ENCODE results near the gene TRAPPC13.
A peak's percentile ranks its signal among the peaks of the same experiment; 100 is the strongest.
"Not testable (repeated sequence)": the region's sequence is repeated elsewhere in the genome, so short reads cannot be mapped to it uniquely, and the experiment has no call there.

TRAPPC13 gene, protein sequence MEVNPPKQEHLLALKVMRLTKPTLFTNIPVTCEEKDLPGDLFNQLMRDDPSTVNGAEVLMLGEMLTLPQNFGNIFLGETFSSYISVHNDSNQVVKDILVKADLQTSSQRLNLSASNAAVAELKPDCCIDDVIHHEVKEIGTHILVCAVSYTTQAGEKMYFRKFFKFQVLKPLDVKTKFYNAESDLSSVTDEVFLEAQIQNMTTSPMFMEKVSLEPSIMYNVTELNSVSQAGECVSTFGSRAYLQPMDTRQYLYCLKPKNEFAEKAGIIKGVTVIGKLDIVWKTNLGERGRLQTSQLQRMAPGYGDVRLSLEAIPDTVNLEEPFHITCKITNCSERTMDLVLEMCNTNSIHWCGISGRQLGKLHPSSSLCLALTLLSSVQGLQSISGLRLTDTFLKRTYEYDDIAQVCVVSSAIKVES

DNA sequence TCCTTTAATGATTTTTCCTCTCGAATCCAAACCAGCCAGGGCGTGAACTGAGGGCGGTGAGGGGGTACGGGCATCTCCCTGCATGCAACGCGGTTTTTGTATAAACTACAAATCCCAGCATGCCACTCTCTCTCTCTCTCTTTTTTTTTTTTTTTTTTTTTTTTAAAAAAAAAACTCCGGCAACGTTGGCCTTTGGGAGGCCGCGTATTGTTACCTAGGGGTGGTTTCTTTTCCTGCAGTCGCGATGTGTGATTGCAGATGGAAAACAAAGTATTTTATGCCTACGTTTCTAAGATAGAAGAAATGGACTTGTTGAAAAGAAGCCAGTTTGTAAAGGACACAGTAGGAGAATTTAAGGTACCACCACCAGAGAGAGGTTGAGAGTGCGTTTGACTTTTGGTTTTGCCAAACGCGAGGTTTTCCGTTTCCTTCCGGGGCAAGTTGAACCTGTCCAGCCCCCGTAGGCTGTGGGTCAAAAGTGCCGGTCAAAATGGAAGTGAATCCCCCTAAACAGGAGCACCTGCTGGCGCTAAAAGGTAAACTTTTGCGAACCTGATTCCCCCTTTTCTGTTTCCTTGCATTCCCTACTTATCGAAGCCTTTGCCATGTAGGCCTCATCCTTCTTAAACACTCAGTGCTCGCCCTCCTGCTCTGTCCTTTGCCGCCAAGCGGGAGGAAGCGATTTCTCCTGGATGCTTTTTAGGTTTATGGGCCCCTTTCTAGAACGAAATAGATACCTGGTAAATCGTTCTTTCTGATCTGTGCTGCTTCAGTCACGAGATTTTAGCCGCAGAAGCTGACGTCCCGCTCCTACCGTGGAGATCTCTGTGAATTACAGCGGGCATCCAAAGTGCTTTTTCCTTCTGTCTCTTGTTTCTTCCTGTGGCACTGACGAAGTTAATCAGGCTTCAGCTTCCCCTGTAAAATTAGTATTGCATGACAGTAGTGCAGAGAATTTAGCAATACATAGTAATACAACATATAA is at the start of gene TRAPPC13, which contains the start of gene SHLD3:
Gene TRAPPC13, plus strand, starts transcription at position 457 of the 985 bp plus-strand sequence. Its CDS starts 34 bp downstream, at position 491.
Gene SHLD3, plus strand, starts transcription at position 457 of the 985 bp plus-strand sequence. CDS start 4,561 bp downstream, outside the sequence.
- DNase-seq (ENCODE audit: low spot score) = peak; percentile 72

DNA sequence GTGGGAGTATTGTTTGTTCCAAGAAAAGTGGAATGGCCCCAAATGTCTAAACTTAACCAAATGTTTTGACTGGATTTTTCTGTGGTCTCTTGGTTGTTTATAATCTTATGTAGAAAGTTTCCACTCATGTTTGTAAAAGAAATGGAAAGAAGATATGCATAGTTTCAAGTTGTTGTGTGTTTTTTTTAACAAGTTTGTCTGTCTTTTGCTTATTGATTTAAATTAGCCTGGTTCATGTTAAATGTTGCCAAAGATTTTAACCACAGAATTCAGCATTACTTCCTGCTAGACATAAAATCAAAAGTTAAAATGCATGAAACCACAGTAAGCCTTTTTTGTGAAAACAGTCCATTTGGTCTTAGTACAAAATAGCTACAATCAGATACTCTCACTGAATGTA is 47.7 kb upstream of the TRAPPC13 start:
- no peak for DNase-seq (ENCODE audit: low spot score)

- DNase-seq (ENCODE audit: low spot score) = no peak
Measured at GRCh38 chr5:65588694-65589093, 36.1 kb upstream of the TRAPPC13 start.

GRCh38 chr5:65601761-65602160 is 23.1 kb upstream of the TRAPPC13 start:
- not testable (repeated sequence) for DNase-seq (ENCODE audit: low spot score)

- DNase-seq (ENCODE audit: low spot score) = no peak
Measured at GRCh38 chr5:65611524-65611923, 13.3 kb upstream of the TRAPPC13 start.

DNA sequence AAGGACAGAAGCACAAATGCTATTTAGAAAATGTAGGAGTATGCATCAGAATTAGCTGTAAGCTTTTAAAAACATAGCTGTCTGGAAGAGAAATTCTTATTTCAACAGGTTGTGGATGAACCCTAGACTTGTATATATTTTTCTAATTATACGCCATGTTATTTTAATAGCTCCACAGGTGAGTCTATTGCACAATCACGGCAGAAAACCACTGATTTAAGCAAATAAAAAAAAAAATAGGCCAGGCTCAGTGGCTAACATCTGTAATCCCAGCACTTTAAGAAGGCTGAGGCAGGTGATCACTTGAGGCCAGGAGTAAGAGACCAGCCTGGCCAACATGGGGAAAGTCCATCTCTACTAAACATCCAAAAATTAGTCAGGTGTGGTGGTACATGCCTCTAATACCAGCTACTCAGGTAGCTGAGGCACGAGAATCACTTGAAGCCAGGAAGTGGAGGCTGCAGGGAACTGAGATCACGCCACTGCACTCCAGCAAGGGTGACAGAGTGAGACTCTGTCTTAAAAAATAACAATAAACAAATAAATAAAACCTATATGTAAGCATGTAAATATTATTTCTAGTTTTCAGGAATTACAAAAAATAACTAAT is 12.4 kb upstream of the TRAPPC13 start:
- DNase-seq (ENCODE audit: low spot score) = no peak

DNA sequence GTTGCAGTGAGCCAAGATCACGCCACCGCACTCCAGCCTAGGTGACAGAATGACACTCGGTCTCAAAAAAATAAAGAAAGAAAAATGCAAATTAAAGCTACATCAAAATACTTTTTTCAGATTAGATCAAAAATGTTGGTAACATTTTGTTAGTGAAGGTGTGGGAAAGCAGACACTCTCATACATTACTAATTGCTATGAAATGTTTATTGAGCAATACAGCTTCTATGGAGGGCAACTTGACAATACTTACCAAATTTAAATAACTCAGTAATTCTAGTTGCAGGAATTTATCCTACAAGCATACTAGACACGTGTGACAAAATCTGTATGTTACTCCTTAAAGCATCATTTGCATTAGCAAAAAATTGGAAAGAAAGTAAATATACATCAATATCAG is 4.8 kb upstream of the TRAPPC13 start:
- DNase-seq (ENCODE audit: low spot score) = no peak

DNA sequence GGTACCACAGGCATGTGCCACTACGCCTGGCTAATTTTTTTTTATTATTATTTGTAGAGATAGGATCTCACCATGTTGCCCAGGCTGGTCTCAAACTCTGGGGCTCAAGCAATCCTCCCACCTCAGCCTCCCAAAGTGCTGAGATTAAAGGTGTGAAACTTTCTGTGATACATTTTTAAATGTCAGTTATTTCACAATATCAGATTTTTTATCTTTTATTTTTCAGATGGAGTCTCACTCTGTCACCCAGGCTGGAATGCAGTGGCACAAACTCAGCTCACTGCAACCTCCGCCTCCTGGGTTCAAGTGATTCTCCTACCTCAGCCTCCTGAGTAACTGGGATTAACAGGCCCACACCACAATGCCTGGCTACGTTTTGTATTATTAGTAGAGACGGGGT is 2.9 kb upstream of the TRAPPC13 start:
- not testable (repeated sequence) for DNase-seq (ENCODE audit: low spot score)

DNA sequence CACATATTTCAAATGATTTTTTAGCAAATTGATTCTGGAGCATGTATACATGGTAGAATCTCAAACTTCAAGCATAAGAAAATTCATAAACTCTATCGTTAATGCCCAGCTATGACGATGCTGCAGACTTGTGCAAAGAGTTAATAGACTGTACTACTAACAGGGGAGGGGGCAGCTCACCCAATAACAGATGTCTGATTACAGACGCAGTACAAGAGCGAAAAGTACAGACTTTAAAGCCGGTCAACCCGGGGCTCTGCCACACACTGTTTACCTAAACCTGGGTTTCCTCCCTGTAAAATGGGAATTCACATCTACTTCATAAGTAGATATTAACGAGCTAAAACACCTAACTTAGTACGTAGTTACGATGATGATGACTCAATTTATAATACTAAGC is 1.3 kb upstream of the TRAPPC13 start:
- DNase-seq (ENCODE audit: low spot score) = no peak

DNA sequence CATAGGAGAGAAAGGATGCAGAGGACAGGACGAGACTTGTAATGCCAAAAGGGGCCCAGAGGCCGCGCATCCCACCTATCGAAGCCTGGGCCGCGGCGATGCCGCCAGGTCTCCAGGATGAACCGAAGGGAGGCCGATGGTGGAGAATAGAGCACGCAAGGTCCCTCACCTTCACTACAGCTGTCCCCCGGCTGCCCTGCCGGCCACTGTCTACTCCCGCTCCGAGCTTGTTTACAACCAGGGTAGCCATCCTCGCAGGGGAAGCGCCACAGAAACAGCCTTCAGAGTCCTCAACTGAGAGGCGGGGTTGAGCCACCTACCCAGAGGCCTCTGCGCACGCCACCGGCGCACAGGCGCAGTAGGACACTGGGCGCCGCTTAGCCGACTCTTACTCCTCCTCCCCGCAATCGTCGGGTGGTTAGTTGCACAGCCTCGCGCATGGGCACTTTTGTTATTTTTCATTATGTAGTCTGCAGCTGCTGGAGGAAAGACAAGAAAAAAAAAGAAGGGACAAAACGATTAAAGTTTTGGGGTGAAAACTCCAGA is 729 bp upstream of the TRAPPC13 start, which contains the start of gene TRIM23:
Gene TRIM23, minus strand, starts transcription at position 309 of the 546 bp plus-strand sequence. Its CDS starts 59 bp downstream, at position 250.
- peak; percentile 87 for DNase-seq (ENCODE audit: low spot score)

DNA sequence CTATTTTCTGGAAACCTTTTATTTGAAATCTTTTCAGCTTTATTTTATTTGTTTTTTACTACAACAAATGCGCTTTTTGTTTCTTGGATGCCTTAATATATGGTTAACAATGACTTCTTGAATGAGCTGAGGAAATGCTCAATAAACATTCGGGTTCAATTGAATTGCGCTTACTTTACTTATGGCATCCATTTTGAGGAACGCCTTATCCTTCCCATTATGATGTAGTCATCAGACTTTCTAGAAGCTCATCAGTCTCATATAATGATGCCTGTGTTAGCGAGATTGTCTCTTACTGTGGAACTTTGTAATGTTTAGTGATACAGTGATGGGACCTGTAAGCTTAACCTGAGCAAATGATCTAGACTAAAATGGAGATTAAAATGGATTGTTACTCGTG is 916 bp downstream of the TRAPPC13 start:
- no peak for DNase-seq (ENCODE audit: low spot score)

- DNase-seq (ENCODE audit: low spot score) = no peak
Measured at GRCh38 chr5:65630981-65631380, 6.2 kb downstream of the TRAPPC13 start.

DNA sequence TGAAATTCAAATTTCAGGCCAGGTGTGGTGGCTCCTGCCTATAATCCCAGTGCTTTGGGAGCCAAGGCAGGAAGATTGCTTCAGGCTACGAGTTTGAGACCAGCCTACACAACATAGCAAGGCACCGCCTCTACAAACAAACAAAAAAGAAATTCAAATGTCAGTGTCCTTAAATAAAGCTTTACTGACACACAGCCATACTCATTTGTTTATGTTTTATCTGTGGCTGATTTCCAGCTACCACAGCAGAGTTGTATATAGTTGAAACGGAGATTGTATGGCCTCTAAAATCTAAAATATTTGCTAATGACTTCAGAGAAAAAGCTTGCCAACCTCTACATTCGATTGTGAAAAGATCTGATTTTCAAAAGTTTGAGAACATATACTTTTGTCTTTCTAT is 15.4 kb downstream of the TRAPPC13 start:
- no peak for DNase-seq (ENCODE audit: low spot score)

DNA sequence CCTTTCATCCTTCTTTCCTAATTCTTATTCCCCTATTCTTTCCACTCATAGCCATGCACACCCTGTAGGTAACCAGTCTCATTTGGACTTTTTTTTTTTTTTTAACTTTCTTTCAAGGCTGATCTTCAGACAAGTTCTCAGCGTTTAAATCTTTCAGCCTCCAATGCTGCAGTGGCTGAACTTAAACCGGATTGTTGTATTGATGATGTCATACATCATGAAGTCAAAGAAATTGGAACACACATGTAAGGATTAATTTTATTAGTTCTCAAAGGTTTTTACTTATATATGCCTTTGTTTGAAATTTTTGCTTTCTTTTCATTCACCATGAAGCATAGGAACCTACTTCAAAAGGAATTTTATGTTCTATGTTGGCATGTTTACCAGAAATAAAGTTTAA is 22.1 kb downstream of the TRAPPC13 start:
- no peak for DNase-seq (ENCODE audit: low spot score)

DNA sequence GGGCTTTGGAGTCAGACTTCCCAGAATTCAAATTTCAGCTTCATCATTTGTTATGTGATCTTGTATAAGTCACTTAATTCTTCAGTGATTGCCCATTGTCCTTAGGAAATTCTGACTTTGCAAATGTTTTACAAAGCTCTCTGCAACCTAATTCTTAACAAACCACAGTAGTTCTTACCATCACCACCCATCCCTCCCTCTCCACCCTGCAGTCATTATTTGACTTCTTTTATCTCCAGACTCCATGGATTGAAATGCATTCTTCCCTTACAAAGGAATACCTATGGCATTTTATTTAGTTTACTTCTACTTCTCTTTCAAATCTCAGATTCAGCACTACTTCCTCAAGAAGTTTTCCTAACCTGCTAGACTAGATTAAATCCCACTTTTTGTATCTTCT is 23.1 kb downstream of the TRAPPC13 start:
- DNase-seq (ENCODE audit: low spot score) = peak; percentile 16

DNA sequence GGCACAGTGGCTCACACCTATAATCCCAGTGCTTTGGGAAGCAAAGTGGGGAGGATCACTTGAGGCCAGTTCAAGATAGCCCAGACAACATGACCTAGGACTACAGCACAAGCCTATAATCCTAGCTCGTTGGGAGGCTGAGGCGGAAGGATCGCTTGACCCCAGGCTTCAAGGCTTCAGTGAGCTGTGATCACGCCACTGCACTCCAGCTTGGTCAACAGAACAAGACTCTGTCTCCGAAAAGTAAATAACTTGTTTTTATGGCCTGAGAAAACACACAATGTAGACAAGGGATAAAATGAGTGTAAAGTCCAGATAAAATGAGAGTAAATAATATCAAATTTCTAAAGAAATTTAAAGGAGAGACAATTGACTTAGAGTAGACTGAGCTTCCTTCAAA is 26.3 kb downstream of the TRAPPC13 start:
- no peak for DNase-seq (ENCODE audit: low spot score)

DNA sequence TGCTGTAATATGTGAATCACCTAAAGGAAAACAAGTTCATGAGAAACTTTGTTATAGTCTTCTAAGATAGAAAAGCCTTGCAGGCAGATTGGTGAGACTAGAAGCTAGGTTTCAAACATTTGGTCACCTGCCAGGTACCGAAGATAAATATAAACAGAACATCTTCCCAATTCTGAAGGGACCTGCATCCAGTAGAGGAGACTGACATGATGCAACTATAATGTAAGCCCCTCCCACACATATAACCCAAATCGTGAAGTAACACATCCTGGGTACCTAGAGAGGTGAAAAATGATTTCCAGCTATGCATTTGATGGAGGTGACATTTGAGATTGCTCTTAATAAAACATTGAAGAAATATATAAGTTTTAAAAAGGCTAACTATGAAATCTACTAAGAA is 29.9 kb downstream of the TRAPPC13 start:
- DNase-seq (ENCODE audit: low spot score) = no peak

DNA sequence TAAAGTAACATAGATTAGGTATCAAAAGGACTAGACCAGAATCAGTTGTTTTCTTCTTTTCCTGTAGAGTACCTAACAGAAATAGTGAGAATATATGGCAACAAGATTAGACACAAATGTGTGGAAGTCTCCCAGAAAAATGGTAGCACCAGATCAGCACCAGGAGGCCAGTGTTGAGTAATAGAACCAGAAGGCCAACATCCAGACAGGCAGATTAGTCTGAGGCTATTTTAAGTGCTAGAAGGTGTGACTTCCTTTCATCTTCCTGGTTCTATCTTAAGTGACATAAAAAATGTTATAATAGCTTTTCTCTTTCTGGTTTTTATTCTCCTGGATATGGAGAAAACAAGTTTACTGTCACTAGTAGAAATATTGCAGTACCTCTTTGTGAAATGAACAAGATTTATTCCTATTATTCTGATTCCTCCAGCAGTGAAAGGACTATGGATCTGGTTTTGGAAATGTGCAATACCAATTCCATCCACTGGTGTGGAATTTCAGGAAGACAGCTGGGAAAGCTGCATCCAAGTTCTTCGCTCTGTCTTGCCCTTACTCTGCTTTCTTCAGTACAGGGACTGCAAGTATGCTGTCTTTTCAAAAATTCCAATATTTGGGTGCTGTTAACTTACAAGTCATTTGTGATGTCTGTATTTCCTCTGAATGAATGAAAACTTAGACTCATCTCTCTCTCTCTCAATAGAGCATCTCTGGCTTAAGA is 39.1 kb downstream of the TRAPPC13 start:
- DNase-seq (ENCODE audit: low spot score) = peak; percentile 39

GRCh38 chr5:65668696-65669095 is 43.9 kb downstream of the TRAPPC13 start:
- DNase-seq (ENCODE audit: low spot score) = no peak

GRCh38 chr5:65672796-65673195 is 48.0 kb downstream of the TRAPPC13 start:
- DNase-seq (ENCODE audit: low spot score) = no peak

GRCh38 chr5:65674749-65675148 is 49.9 kb downstream of the TRAPPC13 start:
- no peak for DNase-seq (ENCODE audit: low spot score)

Measured in iPS-NIHi11 (cell line).